C4-2B (cell line): ENCODE measurements around the gene USH2A.

Source experiments
- ZFX ChIP-seq: fragments of 450-650 bp; IDR thresholded peaks from 2 replicates; pipeline ENCODE4 v1.6.1; 2017
- TF ChIP-seq, protein P1 (sequence below): fragments of 450-650 bp; conservative IDR thresholded peaks from 2 replicates; pipeline ENCODE4 v1.5.1; 2017; ENCODE audit warnings: mild to moderate bottlenecking

DNA sequence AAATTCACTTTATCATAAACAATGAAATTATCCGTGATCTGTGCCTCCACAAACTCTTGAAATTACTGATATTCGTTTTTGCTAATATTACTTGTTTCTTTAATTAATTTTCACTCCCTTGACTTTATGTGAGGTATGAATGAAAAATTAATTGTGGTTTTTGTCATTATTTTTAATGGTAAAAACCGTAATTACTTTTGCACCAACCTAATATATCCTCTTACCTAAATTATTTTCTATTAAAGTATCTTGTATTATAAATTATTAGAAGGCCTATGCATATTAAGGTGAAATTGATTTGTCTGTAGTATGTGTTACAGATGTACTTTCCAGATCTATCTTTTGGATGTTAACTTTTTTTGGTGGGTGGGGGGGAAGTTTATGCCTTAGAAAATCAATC is 540.2 kb downstream of the USH2A start:
- TF ChIP-seq, protein P1, sequence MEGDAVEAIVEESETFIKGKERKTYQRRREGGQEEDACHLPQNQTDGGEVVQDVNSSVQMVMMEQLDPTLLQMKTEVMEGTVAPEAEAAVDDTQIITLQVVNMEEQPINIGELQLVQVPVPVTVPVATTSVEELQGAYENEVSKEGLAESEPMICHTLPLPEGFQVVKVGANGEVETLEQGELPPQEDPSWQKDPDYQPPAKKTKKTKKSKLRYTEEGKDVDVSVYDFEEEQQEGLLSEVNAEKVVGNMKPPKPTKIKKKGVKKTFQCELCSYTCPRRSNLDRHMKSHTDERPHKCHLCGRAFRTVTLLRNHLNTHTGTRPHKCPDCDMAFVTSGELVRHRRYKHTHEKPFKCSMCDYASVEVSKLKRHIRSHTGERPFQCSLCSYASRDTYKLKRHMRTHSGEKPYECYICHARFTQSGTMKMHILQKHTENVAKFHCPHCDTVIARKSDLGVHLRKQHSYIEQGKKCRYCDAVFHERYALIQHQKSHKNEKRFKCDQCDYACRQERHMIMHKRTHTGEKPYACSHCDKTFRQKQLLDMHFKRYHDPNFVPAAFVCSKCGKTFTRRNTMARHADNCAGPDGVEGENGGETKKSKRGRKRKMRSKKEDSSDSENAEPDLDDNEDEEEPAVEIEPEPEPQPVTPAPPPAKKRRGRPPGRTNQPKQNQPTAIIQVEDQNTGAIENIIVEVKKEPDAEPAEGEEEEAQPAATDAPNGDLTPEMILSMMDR: no peak
- TF ChIP-seq ZFX: no peak
